ENCODE results near the gene NEUROD1. TPM values are rescaled to one million over a fixed set of nuclear protein-coding genes. Genes with fewer than 3 reads are reported as not detected.
A peak's percentile ranks its signal among the peaks of the same experiment; 100 is the strongest.
"Not testable (repeated sequence)": the region's sequence is repeated elsewhere in the genome, so short reads cannot be mapped to it uniquely, and the experiment has no call there.

NEUROD1 gene
- total RNA-seq, 4 donors from 2014 or later, result 0.48 to 1.8 TPM; not detected in 2

- in situ Hi-C loops (cut with MboI; ENCODE audit: low pct_ligation_motif_present in 1 of 4, low pct_unique_long_range_greater_than_20kb in 1 of 4, low sequenced_read_pairs in 3 of 4), result loop anchor here (10.0 to 25.0 kb wide), 5 partner anchors 140 to 1603 kb away; partner anchors contain the start of gene ITGA4 (in 1 of the 4)
- Histone ChIP-seq H3K4me3 (no peak overlapping the region), H3K4me1 (no peaks in the 10 kb centered on the region), H3K27me3 (no peaks in the 10 kb centered on the region), H3K36me3 (no peaks in the 10 kb centered on the region), H3K27ac (no peak overlapping the region), H3K9me3 (no peaks in the 10 kb centered on the region)
- 0% methylated on average over 2 of the region's 2 CpGs for WGBS, 2 donors (ENCODE audit: low coverage in 1 of 2)
- intact Hi-C loops (cut with DNase I; ENCODE audit: low total_unique reads), result loop anchor here (10.0 kb wide), 1 partner anchor 1590 kb away; no protein-coding TSS in a partner anchor
- peak; percentile 60 for DNase-seq
- no peak for TF ChIP-seq EP300 (IDR thresholded peaks at IDR 0.05; ENCODE audit: low read depth)
- TF ChIP-seq POLR2A (IDR thresholded peaks at IDR 0.05), result no peak
- TF ChIP-seq POLR2AphosphoS5 (IDR thresholded peaks at IDR 0.05), result no peak
- TF ChIP-seq CTCF (IDR thresholded peaks at IDR 0.05), result peak; percentile 56 to 68 (median 59)
These were observed 34.8 kb upstream of the NEUROD1 start for GRCh38 chr2:181715033-181715630.

GRCh38 chr2:181711051-181711450 is 30.7 kb upstream of the NEUROD1 start:
- DNase-seq, H3K4me1 ChIP-seq, H3K9me3 ChIP-seq, H3K27ac ChIP-seq, H3K36me3 ChIP-seq, H3K27me3 ChIP-seq, H3K4me3 ChIP-seq: not testable (repeated sequence)
- intact Hi-C loops (cut with DNase I; ENCODE audit: low total_unique reads), result loop anchor here (10.0 kb wide), 1 partner anchor 1586 kb away; no protein-coding TSS in a partner anchor
- in situ Hi-C loops (cut with MboI; ENCODE audit: low pct_ligation_motif_present in 1 of 4, low pct_unique_long_range_greater_than_20kb in 1 of 4, low sequenced_read_pairs in 3 of 4), result loop anchor here (10.0 to 25.0 kb wide), 5 partner anchors 136 to 1599 kb away; partner anchors contain the start of gene ITGA4 (in 1 of the 4)

GRCh38 chr2:181702519-181702918 is 22.2 kb upstream of the NEUROD1 start:
- intact Hi-C loops (cut with DNase I; ENCODE audit: low total_unique reads); H3K27me3 ChIP-seq; DNase-seq; H3K4me1 ChIP-seq; H3K4me3 ChIP-seq; H3K27ac ChIP-seq; H3K36me3 ChIP-seq; H3K9me3 ChIP-seq: not testable (repeated sequence)
- WGBS, 2 donors (ENCODE audit: low coverage in 1 of 2), result 94 to 100% methylated on average over 3 of the region's 3 CpGs
- in situ Hi-C loops (cut with MboI; ENCODE audit: low pct_ligation_motif_present in 1 of 4, low pct_unique_long_range_greater_than_20kb in 1 of 4, low sequenced_read_pairs in 3 of 4), result loop anchor here (25.0 kb wide), 3 partner anchors 240 to 1590 kb away; partner anchors contain the start of gene ITGA4 (in 1 of the 4)

- H3K27ac ChIP-seq, result no peak overlapping the region
- no peaks in the 10 kb centered on the region for H3K27me3 ChIP-seq
- TF ChIP-seq POLR2A (IDR thresholded peaks at IDR 0.05), result no peak
- TF ChIP-seq POLR2AphosphoS5 (IDR thresholded peaks at IDR 0.05), result no peak
- TF ChIP-seq CTCF (IDR thresholded peaks at IDR 0.05), result no peak
- TF ChIP-seq EP300 (IDR thresholded peaks at IDR 0.05; ENCODE audit: low read depth), result no peak
- peaks cover 0 to 5% of the 10 kb centered on the region in 2 donors for H3K9me3 ChIP-seq
- H3K4me1 ChIP-seq, result no peaks in the 10 kb centered on the region
- no peaks in the 10 kb centered on the region for H3K36me3 ChIP-seq
- intact Hi-C loops (cut with DNase I; ENCODE audit: low total_unique reads), result no loop called here
- no peak for DNase-seq
- WGBS, 2 donors (ENCODE audit: low coverage in 1 of 2), result 83 to 97% methylated on average over 1 of the region's 1 CpG
- no peak overlapping the region for H3K4me3 ChIP-seq
- in situ Hi-C loops (cut with MboI; ENCODE audit: low pct_ligation_motif_present in 1 of 4, low pct_unique_long_range_greater_than_20kb in 1 of 4, low sequenced_read_pairs in 3 of 4), result no loop called here
These were observed 17.9 kb upstream of the NEUROD1 start for GRCh38 chr2:181698223-181698622.

DNA sequence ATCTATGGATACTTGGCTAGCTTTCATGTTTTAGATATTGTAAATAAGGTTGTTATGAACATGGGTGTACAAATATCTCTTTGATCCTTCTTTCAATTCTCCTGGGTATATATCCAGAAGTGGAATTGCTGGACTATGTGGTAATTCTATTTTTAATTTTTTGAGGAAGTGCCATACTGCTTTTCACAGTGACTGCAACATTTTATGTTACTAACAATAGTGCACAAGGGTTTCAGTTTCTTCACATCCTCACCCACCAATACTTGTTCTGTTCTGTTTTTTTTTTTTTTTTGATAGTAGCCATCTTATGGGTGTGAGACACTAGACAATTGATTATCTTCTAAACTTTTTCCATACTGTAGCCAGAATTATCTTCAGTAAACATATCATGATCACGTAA is 17.3 kb upstream of the NEUROD1 start:
- Histone ChIP-seq H3K4me3 (no peak overlapping the region), H3K9me3 (peaks cover 0 to 2% of the 10 kb centered on the region in 2 donors), H3K4me1 (no peaks in the 10 kb centered on the region), H3K36me3 (no peaks in the 10 kb centered on the region), H3K27ac (no peak overlapping the region), H3K27me3 (no peaks in the 10 kb centered on the region)
- no peak for DNase-seq
- intact Hi-C loops (cut with DNase I; ENCODE audit: low total_unique reads), result no loop called here
- TF ChIP-seq EP300 (IDR thresholded peaks at IDR 0.05; ENCODE audit: low read depth), result no peak
- no peak for TF ChIP-seq POLR2A (IDR thresholded peaks at IDR 0.05)
- TF ChIP-seq CTCF (IDR thresholded peaks at IDR 0.05), result no peak
- TF ChIP-seq POLR2AphosphoS5 (IDR thresholded peaks at IDR 0.05), result no peak
- 67 to 89% methylated on average over 1 of the region's 1 CpG for WGBS, 2 donors (ENCODE audit: low coverage in 1 of 2)
- in situ Hi-C loops (cut with MboI; ENCODE audit: low pct_ligation_motif_present in 1 of 4, low pct_unique_long_range_greater_than_20kb in 1 of 4, low sequenced_read_pairs in 3 of 4), result no loop called here
